HG03558 (cell line): ENCODE data around the gene ZNF69.
"Not testable (repeated sequence)": the region's sequence is repeated elsewhere in the genome, so short reads cannot be mapped to it uniquely, and the experiment has no call there.

Source experiments
- ATAC-seq: cut with Tn5 transposase; IDR thresholded peaks from one replicate; pipeline ENCODE4 v1.9.1; 2021; ENCODE audit warnings: moderate number of reproducible peaks; ENCODE audit not compliant: unreplicated experiment; ENCODE audit errors: extremely low read depth

ZNF69 gene

DNA sequence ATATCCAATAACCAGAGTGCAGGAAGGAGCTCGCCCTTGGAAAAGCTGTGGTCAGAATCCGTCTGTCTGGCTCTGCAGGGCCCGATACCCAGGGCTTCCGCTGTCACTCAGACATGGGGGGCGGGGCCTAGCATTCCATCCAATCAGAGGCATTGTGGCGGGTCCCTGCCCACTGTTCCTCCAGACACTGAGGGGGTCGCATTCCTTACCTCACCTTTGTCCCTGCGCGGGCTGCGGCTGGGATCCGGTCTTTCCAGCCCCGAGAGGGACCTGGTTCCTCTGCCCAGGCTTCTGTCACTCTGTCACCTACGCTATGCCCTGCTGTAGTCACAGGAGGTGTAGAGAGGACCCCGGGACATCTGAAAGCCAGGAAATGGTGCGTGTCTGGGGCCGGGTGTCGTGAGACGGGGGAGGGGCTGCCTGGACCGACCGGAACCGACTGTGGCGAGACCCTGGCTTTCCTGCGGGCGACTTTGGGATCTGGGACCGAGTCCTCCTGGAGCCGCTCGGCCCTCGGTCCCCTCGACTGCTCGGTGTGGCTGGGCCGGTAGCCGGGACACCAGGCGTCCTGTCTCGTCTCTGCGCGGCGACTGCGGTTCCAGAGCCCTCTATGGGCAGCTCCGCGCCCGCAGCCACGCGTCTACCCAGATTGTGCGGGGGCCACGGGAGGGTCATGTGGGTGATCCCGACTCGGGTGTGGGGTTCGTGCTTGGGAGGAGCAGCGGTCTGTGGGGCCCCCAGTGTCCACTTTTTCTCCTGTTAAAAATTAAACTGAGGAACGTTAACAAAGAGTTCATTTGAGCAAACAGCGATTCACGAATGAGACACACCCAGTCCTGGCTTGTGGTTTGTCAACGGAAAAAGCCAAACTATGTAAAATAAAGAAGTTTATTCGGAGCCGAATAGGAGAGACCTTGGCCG lies at the start of gene ZNF69:
ZNF69 (plus strand) TSS at position 172 of the 921 bp plus-strand sequence; CDS start at position 314, 142 bp downstream.
- ATAC-seq: no peak

DNA sequence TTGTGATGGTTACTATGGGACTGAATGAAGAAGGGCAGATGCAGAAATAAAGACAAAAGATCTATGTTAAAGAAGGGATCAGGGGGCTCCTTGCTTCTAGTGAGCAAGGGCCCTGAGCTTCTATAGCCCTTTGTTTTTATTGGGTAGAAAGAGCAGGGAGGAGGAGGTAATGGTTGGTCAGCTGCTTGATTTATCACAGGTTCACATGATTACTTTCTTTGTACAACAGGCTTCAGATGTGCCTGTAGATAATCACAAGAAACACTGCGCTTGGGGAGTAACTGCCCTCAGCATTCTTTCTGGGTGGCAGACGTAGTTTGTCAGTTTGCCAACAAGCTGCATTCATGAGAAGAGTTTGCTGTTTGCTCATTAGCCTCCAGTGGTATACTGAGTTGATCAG lies 43.9 kb upstream of the ZNF69 start:
- no peak for ATAC-seq

DNA sequence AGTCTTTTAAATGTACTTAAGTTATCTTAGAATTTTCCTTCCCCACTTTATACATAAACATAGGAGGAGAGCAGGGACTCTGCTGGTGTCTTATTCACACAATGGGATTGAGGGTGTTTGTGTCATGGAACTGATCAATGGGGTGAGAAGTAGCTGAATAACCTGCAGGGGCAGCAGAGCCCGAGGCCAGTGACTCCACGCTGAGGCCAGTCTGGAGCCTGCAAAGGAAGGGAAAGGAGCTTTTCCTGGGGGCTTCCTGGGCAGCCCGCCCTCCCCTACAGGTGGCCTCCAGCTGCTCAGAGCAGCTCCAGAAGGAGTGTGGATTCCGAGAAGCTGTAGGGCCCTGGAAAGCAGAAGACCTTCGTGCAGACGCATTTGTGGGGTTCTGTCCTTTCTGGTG lies 40.0 kb upstream of the ZNF69 start:
- not testable (repeated sequence) for ATAC-seq

DNA sequence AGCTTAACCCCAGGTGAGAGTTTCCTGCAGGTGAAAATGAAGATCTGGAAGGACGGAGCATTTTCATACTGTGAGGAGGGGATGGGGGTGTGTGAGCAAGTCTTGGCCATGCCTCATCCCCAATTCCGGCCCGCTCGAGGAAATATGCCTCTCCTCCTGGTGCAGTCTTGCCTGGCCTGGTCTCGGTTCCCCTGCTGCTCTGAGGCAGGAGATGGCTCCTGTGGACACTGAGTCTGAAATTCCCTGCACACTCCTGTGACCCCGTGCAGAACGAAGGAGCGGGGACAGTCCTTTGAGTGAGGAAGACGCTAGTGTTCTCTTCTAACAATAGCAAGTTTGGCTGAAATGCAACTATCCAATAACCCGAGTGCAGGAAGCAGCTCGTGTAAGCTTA lies 39.4 kb upstream of the ZNF69 start:
- no peak for ATAC-seq

DNA sequence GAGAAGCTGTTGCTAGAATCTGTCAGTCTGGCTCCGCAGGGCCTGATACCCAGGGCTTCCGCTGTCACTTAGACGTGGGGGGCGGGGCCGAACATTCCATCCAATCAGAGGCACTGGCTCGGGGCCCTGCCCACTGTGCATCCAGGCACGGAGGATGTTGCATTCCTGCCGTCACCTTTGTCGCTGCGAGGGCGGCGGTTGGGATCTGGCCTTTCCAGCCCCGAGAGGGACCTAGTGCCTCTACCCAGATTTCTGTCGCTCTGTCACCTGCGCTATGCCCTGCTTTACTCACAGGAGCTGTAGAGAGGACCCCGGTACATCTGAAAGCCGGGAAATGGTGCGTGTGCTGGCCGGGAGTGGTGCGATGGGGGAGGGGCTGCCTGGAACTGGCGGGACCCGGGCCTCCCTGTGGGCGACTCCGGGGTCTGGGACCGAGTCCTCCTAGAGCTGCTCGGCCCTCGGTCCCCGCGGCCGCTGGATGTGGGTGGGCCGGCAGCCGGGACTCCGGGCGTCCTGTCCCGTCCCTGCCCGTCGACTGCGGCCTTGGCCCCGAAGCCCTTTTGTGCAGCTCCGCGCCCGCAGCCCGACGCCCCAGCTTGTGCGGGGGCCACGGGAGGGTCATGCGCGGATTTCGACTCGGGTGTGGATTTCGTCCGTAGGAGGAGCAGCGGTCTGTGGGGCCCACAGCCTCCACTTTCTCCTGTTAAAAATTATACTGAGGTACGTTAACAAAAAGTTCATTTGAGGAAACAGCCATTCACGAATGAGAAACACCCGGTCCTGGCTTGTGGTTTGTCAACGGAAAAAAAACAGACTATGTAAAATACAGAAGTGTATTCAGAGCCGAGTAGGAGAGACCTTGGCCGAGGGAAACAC lies 38.8 kb upstream of the ZNF69 start, which contains the start of gene ZNF439:
ZNF439 (plus strand) TSS at position 133 of the 876 bp plus-strand sequence; CDS start at position 275, 142 bp downstream.
- no peak for ATAC-seq

DNA sequence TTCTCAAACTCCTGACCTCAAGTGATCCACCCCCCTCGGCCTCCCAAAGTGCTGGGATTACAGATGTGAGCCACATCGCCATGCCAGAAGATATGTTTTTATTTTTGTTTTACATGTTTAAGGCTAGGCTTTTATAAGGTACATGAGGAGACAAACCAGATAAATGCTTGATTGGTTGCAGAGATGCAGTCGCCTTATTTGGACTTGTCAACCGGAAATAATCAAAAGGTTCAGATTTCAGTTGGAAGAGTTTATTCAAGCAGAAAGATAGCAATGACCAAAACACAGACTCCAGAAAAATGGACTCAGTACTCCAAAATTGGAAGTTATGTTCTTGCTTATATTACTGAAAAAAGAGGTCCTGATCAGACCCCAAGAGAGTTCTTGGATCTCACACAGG lies 37.3 kb upstream of the ZNF69 start:
- ATAC-seq: not testable (repeated sequence)

DNA sequence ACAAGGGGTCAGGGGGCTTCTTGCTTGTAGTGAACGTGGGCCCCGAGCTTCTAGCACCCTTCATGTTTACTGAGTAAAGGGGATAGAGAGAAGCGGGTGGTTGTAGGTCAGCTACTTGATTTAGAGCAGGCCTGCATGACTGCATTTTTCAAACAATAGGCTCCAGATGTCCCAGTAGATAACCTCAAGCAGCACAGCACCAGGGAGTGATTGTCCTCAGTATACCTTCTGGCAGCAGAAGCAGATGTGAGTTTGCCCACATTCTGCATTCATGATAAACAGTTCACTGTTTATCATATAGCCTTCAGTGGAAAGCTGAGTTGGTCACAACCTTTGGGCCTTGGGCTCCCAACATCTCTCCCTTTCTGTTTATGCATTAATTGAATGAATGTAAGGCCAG lies 34.2 kb upstream of the ZNF69 start:
- no peak for ATAC-seq

DNA sequence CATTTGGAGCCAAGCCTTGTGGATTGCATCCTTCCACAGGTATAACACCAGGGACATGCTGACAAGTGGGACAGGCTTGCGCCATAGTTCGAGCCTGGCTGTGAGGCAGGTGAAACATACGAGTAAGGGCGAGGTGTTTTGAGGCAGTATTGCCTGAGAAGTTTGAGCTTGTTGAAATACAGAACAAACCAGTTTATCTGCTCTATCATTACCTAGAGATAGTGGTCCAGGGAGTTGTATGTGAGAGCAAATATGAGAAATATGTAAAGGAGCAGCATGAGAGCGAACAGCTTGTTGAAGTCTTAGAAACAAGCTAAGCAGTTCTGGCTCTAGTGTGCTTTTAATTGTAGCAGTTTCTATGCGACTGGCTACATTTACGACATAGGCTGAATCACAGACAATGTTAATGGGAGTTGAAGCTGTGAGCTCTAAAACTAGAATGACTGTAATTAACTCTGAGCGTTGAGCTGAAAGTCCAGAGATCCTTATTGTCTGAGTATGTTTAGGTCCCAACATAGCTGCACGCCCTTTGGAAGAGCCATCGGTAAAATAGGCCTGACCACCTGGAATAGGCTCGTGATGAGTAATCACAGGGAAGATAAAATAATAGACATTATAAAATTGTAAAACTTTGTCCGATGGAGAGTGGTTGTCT lies 30.9 kb upstream of the ZNF69 start:
- ATAC-seq: no peak

DNA sequence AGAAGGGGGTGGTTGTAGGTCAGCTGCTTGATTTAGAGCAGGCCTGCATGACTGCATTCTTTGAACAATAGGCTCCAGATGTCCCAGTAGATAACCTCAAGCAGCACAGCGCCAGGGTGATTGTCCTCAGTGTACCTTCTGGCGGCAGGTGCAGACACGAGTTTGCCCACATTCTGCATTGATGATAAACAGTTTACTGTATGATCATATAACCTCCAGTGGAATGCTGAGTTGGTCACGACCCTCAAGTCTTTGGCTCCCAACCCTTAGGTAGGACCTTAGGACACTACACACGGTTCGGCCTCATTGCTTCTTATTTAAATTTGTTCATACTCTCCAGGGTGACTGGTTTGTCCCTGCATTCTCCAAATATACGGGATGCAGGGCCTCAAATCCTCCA lies 26.9 kb upstream of the ZNF69 start:
- no peak for ATAC-seq

DNA sequence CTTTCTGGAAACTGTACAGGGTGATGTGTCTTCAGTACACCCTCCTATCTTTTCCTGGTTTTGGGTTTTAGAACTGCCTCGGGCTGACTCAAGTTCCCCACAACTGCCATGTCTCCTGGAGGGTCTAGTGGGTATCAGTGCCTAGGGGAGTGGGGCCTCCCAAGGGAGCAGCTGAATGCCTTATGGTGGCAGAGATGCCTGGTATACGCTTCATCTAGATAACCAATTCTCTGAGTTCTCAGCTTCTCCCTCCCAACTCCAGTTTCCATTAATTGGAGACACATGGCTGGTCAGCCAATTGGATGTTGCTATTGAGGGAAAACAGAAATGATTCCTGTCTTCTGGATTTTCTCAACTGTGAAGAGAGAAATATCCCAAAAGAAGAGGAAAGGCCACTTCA lies 26.3 kb upstream of the ZNF69 start:
- ATAC-seq: no peak

DNA sequence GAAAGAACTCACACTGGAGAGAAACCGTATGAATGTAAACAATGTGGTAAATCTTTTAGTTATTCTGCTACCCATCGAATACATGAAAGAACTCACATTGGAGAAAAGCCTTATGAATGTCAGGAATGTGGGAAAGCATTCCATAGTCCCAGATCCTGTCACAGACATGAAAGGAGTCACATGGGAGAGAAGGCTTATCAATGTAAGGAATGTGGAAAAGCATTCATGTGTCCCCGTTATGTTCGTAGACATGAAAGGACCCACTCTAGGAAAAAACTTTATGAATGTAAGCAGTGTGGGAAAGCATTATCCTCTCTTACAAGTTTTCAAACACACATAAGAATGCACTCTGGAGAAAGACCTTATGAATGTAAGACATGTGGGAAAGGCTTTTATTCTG lies 19.8 kb upstream of the ZNF69 start:
- ATAC-seq: not testable (repeated sequence)

DNA sequence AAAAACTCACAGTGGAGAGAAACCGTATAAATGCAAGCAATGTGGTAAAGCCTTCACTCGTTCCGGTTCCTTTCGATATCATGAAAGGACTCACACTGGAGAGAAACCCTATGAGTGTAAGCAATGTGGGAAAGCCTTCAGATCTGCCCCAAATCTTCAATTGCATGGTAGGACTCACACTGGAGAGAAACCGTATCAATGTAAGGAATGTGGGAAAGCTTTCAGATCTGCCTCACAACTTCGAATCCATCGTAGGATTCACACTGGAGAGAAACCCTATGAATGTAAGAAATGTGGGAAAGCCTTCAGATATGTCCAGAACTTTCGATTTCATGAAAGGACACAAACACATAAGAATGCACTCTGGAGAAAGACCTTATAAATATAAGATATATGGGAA lies 19.4 kb upstream of the ZNF69 start:
- ATAC-seq: no peak

DNA sequence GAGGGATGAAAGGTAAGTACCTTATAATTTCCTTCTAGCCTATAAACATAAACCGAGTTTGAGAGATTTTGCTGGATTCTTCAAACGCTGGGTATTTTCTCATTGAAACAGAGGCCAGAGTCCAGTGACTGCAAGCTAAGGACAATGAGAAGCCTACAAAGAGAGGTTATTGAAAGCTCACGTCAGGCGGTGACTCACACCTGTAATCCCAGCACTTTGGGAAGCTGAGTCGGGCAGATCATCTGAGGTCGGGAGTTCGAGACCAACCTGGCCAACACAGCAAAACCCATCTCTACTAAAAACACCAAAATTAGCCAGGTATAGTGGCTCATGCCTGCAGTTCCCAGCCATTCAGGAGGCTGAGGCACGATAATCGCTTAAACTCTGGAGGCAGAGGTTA lies 15.0 kb upstream of the ZNF69 start:
- ATAC-seq: no peak

DNA sequence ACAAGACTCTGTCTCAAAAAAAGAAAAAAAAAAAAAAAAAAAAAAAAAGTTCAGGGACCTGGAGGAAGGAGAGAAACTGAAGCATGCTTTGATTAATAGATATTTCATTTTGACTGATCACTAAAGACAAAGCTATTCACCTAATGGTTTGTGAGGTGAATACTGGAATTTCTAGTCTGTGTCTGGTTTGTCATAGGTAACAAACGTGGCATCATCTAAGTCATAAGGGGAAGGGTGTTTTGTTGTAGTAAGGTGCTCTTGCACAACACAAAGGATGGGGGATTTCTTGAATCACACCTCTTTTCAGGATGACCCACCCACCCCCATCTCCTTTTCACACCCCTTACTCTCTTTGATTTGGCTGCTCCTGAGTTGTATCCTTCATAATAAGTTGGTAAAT lies 13.8 kb upstream of the ZNF69 start:
- no peak for ATAC-seq

DNA sequence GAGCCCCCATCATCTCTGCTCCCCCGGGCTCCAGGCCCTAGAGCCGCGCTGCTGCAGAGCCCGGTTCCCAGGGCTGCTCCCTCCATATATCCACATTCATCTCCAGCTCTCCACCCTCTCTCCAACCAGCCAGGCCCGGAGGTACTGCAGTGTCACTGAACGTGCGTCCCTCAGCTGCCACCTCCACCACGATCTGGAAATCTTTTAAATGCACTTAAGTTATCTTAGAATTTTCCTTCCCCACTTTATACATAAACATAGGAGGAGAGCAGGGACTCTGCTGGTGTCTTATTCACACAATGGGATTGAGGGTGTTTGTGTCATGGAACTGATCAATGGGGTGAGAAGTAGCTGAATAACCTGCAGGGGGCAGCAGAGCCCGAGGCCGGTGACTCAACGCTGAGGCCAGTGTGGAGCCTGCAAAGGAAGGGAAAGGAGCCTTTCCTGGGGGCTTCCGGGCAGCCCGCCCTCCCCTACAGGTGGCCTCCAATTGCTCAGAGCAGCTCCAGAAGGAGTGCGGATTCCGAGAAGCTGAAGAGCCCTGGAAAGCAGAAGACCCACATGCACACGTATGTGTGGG lies 7.8 kb upstream of the ZNF69 start:
- ATAC-seq: not testable (repeated sequence)

DNA sequence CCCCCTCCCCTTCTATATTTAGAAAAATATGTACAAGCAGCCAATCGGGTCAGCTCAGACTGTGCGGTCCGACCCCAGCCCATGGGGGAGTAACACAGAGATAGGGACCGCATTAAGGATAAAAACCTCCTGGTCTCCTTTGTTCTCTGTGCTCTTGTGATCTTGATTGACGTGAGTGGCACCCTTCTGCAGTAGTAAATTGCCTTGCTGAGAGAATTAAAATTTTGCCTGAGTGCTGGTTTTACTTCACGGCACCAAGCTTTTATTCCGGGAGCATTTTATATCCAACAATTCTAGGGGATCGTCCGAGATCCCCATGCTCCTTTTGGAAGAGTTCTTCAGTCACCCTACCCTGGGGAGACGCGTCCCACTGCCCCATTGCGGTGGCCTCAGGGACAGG lies 7.0 kb upstream of the ZNF69 start:
- no peak for ATAC-seq

DNA sequence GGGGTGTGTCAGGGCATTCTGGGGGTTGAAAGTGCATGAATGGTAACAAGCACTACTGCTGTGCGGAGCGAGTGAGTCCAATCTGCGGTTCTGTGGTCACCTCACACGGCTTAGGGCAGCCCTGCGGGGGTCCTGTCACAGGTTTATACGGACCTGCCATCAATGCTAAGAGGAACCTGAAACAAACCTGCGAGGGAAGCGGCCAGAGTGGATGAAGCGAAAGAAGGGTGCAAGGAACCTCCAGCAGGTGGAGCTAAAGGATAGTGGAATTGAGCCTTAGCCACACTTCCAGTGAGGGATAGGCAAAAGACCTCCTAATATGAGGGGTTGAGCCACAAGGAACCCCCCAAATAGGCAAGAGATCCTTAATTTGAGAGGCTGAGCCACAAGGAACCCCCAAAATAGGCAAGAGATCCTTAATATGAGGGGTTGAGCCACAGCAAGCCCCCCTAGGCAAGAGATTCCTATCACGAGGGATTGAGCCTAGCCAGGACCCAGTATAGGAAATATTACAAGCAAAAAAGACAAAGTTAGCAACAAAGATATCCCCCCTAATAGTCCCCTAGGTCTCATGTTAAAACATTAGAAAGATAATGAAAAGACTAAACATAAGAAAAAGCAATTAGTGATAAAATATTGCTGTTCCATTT lies 6.3 kb upstream of the ZNF69 start:
- ATAC-seq: no peak

DNA sequence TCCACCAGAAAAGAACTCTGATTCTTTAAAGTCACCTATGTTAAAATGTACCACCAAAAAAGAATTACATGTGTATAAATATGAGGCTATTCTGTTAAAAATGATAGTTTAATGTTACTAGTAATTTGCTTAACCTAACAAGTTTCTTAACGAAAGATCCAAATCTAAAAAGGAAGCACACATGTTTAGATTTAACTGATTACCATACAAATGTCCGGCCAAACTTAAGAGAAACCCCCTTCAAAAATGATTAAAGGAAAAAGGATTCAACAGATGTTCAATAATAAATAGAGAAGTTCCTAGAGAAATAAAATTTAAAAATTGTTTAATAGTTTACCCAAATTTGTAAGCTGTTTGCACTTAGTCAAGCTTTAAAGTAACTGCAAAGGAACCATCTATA lies 5.0 kb upstream of the ZNF69 start:
- no peak for ATAC-seq

DNA sequence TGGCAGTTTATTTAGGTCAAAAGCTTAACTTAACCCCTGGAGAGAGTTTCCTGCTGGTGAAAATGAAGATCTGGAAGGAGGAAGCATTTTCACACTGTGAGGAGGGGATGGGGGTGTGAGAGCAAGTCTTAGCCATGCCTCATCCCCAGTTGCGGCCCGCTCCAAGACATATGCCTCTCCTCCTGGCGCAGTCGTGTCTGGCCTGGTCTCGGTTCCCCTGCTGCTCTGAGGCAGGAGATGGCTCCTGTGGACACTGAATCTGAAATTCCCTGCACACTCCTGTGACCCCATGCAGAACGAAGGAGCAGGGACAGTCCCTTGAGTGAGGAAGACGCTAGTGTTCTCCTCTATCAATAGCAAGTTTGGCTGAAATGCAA lies 360 bp upstream of the ZNF69 start:
- ATAC-seq: no peak

DNA sequence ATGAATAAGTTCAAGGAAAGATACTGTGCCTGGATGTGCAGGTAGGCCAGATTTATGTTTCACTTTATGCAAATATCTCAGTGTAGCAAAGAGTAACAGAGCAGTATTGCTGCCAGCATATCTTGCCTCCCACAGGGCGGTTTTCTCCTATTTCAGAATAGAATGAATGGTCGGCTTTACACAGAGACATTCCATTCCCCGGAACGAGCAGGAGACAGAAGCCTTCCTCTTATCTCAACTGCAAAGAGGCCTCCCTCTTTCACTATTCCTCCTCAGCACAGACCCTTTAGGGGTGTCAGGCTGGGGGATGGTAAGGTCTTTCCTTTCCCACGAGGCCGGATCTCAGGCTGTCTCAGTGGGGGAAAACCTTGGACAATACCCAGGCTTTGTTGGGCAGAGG lies 2.3 kb downstream of the ZNF69 start:
- ATAC-seq: not testable (repeated sequence)
